Measurements from ENCODE around the gene GIPC3.
A peak's percentile ranks its signal among the peaks of the same experiment; 100 is the strongest.

GIPC3 gene

GRCh38 chr19:3606690-3607289 lies 21.5 kb downstream of the GIPC3 start, which contains the start of gene TBXA2R:
TBXA2R (minus strand) TSS chr19:3606875; CDS start chr19:3600634, 6,241 bp downstream.
- DNase-seq, result peak; percentile 36

DNA sequence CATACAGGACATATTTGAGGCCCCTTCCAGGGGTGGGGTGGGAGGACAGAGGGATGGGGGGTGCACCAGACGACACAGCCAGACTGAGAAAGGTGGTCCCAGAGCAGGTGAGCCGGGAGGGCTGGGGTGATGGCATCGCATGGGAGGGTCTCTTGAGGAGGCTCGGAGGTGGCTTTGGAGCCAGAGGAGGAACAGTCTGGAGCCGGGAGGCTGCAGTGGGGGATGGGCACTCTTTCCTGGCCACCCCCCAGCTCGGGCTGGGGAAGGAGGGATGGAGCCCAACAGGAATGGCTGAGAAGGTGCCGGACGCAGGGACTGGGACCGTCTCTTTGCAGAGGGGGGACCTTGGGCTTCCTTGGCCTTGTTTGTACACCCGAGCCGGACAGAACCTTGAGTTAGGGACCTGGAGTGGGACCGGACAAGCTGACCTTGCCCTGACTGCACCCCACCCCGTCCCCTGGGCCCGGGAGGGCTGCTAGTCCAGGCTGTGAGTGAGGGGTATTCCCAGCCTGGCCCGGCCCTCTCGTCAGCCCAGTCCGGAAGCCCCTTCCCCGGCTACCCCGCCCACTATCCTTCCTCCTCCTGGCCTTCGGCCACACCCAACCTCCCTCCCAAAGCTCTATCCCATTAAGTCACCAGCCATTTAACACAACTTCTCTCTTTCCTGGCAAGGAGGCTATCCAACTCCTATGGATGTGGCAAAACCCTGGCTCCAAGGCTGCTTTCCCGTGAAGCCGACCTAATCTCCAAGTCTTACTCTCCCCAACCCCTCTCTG lies 22.2 kb downstream of the GIPC3 start:
- no peak for DNase-seq

DNA sequence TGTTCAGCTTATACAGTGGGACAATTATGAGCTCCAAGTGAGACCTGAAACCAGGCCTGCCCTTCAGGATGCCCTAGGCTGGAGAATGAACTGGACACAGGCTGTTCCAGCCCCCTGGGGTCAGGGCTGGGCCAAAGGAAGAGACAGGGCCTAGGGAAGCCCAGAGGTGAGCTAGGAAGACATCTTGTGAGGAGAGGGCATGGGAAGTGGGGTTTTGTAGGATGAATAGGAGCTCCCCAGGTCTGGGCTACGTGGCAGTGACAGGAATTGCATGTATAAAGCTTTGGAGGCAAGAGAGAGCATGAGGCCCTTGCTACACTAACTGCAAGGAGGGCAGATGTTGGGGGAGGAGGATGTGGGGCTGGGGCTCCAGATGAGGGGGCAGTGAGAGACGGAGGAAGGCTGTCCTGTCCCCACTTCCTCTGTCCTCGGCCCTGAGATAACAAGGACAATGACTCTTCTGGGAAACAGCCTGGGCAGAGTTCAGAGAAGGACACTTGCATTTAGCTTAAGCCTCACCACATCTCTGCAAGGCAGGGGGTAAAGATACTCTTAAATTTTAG lies 22.9 kb downstream of the GIPC3 start:
- peak; percentile 51 for DNase-seq

DNA sequence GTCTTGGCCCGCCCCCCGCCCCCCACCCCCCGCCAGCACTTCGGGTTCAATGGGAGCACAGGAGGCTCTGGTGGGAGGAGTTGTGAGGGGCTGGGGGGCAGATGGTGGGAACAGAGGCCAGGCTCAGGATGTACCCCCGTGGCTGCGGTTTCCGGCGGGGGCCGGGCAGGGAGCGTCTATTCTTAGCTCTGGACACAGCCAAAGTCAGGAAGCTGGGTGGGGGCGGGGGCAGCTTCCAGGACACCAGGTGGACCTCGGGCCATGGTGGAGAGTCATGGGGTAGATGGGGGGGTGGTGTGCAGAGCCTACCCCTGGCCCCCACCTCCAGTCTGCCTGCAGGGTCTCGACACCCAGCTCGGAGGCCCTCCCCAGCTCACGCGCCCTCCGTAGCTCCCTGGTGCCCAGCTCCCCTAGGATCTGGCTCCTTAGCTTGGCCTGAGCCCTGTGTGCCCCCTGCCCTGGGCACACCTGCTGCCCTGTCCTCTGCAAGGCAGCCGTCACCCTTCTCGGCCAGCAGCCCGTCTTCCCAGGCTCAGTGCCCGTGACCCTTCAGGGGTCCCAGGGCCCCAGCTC lies 23.6 kb downstream of the GIPC3 start:
- peak; percentile 21 for DNase-seq

GRCh38 chr19:3609779-3610719 lies 24.8 kb downstream of the GIPC3 start:
- DNase-seq, result no peak

GRCh38 chr19:3610745-3611717 lies 25.8 kb downstream of the GIPC3 start:
- no peak for DNase-seq

GRCh38 chr19:3611841-3612240 lies 26.6 kb downstream of the GIPC3 start:
- DNase-seq, result no peak

- no peak for DNase-seq
Observed at GRCh38 chr19:3612330-3612729, 27.1 kb downstream of the GIPC3 start.

GRCh38 chr19:3612901-3613741 lies 27.8 kb downstream of the GIPC3 start:
- DNase-seq, result no peak

- no peak for DNase-seq
Observed at GRCh38 chr19:3613818-3614661, 28.8 kb downstream of the GIPC3 start.

DNA sequence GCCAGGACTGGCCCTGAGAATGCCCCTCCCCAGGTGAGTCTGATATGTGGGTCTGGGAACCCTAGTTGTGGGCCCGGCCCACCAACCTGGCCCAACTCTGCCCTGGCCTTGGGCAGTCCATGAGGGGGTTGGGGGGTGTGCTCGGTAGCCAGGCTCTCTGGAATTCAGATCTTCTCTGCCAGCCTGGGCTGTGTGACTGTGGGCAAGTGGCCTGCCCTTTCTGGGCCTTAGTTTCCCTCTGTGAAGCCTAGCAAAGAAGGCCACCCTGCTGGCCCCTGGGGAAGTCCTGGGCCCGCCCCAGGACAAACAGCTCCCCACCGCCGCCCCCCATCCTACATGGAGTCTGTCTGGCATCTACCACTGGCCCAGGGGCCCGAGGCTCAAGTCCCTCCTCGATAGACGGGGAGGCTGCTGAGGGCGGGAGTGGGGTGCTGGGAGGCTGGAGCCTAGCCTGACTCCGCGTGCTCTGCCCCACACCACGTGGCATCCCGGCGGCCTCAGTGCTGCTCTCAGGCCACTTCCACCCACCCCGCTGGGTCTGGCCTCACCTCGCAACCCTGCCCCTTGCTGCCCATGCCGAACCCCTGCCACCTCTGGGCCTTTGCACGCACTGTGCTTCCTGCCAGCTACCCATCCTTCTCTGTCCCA lies 29.7 kb downstream of the GIPC3 start:
- DNase-seq, result no peak

DNA sequence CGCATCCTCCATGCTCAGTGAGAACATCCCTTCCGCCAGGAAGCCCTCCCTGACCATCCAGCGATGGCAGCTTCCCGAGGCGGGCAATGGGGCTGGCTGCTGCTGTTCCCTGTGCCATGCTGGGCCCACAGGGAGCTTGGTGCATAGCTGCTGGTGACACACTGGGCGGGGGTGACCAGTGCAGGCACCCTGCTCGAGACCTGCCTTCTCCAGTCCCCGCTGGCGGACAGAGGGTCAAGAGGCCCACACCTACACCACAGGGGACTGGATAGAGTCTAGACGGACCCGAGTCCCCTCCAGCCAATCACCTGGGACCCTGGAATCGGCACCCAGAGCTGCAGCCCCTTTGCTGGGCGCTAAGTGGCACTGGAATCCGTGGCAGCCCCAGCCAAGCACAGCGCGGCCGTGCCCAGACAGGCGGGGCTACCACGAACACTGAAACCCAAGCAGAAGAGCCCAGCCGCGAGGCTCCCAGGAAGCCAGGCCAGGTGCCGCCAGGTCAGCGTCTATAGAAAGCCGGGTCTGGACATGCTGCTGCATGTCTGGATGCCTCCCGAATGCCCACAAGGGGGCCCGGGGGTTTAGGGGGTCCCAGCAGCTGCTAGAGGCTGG lies 30.4 kb downstream of the GIPC3 start:
- no peak for DNase-seq

- peak; percentile 36 for DNase-seq
Observed at GRCh38 chr19:3617463-3617862, 32.2 kb downstream of the GIPC3 start.

- peak; percentile 44 for DNase-seq
Observed at GRCh38 chr19:3618144-3618810, 33.0 kb downstream of the GIPC3 start.

- no peak for DNase-seq
Observed at GRCh38 chr19:3618811-3619630, 33.7 kb downstream of the GIPC3 start.

DNA sequence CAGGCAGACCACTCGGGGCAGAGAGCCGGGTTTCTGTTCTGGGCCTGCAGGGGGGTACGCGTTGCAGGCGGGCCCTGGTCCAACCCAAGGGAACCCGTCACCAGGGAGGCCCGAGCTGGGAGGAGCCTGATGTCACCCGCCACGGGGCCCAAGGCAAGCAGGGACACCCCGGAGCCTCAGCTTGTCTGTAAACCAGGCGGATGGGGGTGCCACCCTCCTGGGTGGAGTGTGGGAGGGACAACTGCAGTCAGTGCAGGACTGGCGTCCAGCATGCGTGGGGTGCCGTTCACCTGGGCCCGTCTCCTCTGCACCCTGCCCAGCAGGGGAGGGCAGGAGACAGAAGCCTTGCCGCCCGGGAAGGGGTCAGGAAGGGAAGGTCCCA lies 34.3 kb downstream of the GIPC3 start:
- DNase-seq, result no peak
